ENCODE measurements around the gene TTC39C.
A peak's percentile ranks its signal among the peaks of the same experiment; 100 is the strongest.
"Not testable (repeated sequence)": the region's sequence is repeated elsewhere in the genome, so short reads cannot be mapped to it uniquely, and the experiment has no call there.

TTC39C gene

GRCh38 chr18:24055009-24055804 is 40.7 kb downstream of the TTC39C start:
- no peak for DNase-seq

DNA sequence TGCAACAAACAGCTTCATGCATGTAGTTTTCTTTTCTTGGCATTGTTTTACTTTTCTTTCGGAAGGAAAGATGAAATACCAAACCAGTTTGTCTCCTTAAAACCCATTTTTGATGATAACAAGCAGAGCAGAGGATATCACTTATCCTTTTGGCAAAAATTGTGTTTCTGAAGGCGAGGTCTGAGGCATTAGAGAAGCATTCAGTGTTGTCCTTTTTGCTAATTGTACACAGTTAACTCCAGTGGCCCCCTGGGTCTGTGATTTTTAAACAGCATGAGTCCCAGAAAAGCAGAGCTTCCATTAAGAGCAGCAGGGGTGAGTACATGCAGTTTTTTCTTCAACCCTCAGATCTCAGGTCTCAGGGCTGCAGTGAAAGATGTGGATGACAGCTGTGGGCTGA is 41.3 kb downstream of the TTC39C start:
- DNase-seq, result peak in 1 of 2 experiments; percentile 24

DNA sequence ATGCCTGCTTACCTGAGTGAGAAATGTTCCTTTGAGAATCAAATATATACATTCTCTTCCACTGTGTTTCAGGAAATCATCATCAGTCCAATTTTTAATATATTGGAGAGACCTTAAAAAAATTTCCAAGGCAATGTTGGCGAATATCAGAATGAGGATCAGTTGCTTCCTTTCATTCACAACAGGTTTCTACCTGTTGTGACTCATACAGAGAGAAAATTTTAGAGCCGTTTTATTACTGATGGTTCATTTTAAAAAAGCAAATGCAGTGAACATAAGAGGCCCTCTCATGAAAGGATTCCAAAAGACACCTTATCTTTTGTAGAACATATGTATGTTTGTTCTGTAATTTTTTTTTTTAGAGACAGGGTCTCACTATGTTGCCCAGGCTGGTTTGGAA is 42.0 kb downstream of the TTC39C start:
- no peak for DNase-seq

DNA sequence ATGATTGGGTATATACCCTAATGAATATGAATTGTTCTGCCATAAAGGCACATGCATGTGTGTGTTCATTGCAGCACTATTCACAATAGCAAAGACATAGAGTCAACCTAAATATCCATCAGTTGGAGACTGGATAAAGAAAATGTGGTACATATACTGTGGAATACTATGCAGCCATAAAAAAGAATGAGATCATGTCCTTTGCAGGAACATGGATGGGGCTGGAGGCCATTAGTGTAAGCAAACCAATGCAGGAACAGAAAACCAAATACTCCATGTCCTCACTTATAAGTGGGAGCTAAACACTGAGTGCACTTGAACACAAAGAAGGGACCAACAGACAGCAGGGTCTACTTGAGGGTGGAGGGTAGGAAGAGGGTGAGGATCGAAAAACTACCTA is 43.2 kb downstream of the TTC39C start:
- no peak for DNase-seq

GRCh38 chr18:24059385-24059784 is 44.8 kb downstream of the TTC39C start:
- not testable (repeated sequence) for DNase-seq

DNA sequence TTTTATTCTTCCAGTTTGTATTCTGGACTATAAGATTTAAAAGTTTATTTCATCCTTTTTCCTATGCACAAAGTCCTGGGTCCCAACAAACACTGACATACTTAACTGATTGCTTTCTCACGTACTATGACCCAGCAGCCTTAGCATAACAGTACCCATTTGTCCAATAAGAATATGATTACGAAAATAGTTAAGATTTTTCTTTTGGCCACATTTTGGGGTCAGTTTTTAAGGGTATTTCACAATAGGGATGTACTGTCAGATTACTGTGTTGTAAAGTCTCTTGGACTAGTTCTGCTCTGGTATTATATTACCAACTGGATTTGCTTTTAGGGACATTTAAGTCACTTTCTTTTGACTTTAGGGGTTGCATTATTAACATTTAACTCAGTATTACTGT is 46.1 kb downstream of the TTC39C start:
- no peak for DNase-seq

GRCh38 chr18:24063121-24063731 is 48.7 kb downstream of the TTC39C start:
- no peak for DNase-seq

DNA sequence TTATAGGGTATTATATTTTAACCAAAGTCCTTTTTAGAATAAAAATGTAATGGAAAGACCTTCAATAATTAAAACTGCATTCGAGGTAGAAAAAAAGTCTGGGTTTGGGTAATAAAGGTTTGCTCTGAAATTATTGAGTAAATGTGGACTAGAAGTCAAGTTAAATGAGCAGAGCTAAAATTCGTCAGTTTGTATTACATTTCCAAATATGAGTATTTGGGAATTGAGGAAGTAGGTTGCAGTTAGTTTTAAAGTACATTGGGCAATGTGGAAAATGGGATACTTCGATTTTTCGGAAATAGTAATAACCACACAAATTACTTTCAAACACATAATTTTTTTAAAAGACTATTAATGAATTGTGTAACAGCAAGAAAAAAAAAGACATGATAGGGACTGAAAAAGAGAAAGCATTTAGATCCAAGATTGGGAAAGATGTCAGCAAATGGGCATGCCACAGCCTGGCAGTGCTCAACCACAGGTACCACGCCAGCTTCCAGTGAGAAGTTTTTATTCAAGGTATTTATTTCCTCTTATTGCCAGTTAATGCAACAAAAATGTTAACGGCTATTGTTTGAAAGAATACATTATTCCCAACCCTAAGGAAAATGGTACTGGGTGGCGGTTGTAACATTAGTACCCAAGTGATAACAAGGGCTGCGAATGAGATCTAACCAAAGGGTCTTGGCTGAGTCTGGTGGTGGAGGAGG is 50.0 kb downstream of the TTC39C start:
- no peak for DNase-seq

DNA sequence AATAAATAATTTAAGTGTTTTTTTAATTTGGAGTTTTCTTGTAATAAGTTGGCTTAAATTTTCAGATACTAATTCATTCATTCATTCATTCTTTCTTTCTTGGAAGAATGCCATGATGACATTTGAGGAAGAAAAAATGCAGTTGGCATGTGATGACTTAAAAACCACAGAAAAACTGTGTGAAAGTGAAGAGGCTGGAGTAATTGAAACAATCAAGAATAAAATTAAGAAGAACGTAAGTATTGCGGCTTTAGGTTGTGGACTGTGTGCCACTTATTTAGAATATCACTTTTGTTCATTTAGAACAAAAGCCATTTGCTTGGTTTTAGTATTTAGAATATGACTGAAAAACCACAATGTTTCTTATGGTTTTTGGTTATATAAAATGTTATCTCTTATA is 51.4 kb downstream of the TTC39C start:
- DNase-seq, result no peak

GRCh38 chr18:24068945-24069693 is 54.6 kb downstream of the TTC39C start:
- DNase-seq, result peak; percentile 45 to 59

- peak; percentile 17 to 29 for DNase-seq
Measured at GRCh38 chr18:24071029-24071428, 56.5 kb downstream of the TTC39C start.

DNA sequence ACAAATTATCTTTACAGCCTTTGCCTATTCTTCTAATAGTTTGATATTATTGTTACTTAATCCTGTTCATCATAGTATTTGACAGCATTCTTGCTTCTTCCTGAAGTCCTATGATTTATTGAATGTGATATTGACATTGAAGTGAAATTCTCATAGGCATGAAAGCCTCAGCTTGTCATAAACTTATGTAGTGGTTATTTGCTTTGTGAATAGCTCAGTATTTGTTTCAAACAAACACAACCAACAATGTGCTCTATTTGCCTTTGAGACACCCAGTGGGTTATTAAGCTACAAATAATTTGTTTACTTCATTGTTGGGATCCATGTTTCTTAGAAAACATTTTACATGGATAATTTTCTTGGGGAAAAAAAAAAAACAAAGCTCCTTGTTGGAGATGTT is 57.2 kb downstream of the TTC39C start:
- peak in 1 of 2 experiments; percentile 46 for DNase-seq

- DNase-seq, result no peak
Measured at GRCh38 chr18:24072743-24073142, 58.2 kb downstream of the TTC39C start.

GRCh38 chr18:24073791-24074190 is 59.2 kb downstream of the TTC39C start:
- no peak for DNase-seq

- not testable (repeated sequence) for DNase-seq
Measured at GRCh38 chr18:24074757-24075156, 60.2 kb downstream of the TTC39C start.

DNA sequence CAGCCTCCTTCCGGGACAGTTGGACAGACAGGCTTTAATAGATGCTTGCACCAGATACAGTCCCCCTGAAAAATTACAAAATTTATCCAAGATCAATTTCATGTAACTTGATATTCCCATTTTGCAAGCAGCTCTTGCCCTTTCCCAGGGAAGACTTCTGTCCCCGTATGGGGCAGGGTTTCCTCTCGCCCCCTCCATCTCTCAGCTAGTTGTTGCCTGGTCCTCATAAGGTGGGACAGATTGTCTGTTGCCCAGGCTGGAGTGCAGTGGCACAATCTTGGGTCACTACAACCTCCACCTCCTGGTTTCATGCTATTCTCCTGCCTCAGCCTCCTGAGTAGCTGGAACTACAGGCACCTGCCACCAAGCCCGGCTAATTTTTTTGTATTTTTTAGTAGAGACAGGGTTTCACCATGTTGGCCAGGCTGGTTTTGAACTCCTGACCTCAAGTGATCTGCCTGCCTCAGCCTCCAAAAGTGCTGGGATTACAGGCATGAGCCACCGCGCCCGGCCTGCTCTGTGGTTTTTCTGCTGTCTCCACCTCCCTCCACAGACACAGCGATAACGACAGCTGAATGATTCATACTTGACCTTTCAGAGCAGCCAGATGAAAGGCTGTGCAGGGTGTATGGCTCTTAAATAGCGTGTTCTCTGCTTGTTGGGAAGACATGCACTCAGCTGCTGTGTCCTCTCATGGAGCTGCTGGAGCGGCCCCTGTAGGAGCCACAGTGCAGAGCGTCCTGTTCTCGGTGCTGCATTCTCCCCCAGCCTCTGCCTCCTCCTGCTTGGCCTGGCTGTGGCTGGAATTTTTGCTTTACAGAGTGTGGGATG is 61.4 kb downstream of the TTC39C start:
- no peak for DNase-seq

GRCh38 chr18:24076950-24077349 is 62.4 kb downstream of the TTC39C start:
- no peak for DNase-seq

- no peak for DNase-seq
Measured at GRCh38 chr18:24078391-24078790, 63.8 kb downstream of the TTC39C start.

DNA sequence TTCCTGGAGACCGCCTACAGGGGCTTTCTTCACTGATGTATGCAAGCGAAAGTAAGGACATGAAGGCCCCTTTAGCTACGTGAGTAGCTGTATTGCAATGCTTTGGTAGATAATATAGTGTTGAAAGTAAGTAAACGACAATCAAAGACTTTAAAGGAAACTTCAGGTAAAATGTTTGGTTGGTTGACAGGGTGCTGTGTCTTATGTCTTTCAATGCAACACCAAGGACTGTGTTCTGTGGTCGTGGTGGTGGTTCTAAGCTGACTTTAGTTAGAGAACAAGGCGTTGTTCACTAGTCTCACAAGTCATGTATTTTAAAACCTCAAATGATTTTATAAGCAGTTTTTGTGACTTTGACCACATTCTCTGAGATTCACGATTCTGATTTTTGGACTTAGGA is 66.3 kb downstream of the TTC39C start:
- DNase-seq, result no peak

GRCh38 chr18:24083550-24083949 is 69.0 kb downstream of the TTC39C start:
- no peak for DNase-seq

- DNase-seq, result peak; percentile 72 to 78
Measured at GRCh38 chr18:24086082-24086481, 71.5 kb downstream of the TTC39C start.

DNA sequence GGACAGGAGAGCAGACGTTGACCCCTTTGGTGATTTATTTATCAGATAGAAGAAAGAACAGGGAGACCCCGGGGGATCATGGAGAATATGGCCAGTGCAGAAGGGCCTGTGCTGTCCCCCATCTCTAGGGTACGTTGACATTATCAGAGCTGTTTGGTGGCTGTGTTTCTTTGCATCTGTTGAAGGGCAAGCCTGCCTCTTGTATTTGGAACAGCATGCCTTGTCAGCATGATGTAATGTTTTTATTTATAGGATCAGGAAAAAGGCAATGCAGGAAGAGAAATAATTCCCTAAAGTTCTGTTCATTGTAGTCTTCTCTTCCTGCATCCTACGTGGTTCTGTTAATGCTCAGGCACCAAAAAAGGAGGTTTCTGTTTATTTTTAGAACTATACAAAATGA is 74.5 kb downstream of the TTC39C start:
- DNase-seq, result no peak
